Activated T-helper 1 cell treated with Interleukin-2 at 50 U/mL for 16 hours (primary cell): Measurements from ENCODE around the gene PRKN.
"Not testable (repeated sequence)": the region's sequence is repeated elsewhere in the genome, so short reads cannot be mapped to it uniquely, and the experiment has no call there.

Experiments used
- DNase-seq: peaks from one replicate; pipeline ENCODE4 v3.0.0-alpha.2; 2020; ENCODE audit warnings: low read depth

Gene PRKN

DNA sequence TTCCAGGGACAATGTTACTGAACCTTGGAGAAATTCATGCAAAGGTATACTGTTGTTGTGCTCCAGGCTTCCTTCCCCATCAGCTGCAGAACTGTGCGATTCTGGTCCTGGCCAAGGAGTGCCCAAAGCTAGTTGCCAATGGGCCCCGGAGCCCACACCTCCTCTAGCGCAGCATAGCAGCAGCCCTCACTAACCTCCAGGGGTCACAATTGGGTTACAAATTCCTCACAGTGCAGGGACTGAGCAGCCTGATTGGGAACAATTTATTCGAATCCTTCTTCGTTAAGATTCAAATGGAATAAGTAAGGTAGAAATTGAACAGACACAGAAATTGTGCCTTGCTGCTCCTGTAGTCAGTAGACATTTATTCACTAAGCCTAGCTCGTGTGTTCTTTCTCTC, 284.9 kb downstream of the PRKN start:
- no peak for DNase-seq

DNA sequence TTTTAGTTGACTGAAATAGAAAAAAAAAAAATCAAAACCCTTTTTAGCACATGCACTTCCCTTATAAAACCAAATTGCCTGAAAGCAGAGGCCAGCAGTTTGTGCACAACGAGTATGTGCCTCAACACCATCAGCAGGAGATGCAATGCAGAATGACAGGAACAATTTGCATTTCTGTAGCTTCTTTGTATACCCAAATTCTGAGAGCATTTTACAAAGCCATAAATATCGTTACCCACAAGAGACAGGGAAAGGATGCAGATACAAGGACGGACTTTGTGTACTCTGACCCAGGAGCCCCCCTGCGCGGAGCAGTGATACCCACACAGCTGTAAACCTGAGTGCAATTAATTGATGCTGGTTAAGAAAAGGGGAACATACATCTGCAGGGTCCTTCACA, 285.6 kb downstream of the PRKN start:
- no peak for DNase-seq

DNA sequence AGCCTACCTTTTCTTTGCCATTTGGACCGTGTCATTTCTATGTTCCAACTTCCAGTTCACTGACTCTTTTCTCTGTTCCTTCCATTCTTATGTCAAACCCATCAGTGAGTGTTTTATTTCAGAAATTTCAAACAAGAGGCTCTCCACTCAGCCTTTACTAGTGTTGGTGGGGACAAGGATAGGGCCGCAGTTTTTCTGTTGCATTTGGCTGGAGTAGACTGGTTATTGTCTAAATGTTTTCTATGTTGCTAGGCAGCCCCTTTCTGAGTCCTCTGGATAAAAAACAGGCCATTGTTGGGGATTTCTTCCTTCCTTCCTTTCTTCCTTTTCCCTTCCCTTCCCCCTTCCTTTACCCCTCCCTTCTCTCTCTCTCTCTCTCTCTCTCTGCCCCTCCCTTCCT, 288.6 kb downstream of the PRKN start:
- DNase-seq = no peak

DNA sequence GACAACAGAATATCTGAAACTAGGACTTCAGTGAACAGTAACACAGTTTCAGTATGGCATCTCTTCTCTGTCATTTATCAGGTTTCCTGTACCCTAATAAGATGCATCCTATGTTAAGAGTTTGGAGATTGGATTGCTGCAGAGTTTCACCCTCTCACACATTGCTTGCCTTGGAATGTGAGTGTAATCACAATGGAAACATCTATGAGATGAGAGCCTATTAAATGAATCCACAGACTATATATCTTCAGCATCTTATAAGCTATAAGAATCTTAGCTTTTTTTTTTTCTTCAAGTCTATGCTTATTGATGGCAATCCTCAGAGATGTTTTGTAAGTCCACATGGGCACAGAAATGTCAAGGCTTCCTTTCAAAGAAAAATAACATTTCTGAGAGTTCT, 292.5 kb downstream of the PRKN start:
- no peak for DNase-seq

DNA sequence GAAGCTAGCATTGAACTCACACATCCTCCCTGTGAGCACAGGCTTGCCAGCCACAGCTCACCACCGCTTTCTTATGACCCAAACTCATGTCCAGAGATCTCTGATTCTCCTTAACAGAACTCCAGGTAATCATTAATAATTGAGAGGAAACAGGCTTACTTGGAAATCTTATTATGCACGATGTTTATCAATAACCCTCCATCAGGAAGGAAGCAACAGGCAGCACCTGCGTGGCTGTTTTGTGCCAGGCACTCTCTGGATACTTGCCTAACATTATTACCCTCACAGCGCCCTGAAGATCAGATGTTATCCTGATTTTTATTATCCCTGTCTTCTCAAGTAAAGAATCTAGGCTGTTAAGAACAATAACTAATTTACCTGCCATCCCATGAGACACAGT, 306.6 kb downstream of the PRKN start:
- DNase-seq = no peak

DNA sequence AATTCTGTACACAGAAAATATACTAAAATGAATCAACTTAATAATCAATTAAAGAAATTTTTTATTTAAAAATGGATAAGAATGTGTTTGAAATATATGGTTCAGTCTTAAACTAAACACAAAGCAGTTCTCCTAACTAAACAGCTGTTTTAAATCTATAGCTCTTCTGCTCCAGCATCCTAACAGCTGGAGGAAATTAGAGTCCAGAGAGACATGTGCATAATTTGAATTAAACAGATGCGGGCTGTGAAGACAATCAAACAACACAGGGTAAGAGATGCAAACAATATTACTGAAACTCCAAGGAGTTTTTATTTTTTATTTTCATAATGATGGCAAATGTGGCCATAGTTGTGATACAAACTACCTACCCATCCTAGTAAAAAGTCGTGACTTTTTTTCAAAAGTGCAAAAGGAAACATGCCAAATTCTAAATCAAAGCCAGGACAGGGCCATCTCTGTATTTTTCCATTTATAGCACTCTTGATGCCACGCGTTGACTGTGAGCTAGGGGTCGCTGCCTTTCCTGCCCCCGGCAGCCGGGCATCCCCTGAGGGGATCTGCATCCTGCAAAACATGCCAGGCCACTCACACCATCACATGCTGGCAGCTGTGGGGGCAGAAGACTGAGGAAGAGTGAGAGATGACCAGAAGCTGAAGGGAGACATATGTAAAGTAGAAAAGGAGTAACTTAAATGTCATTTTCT, 310.6 kb downstream of the PRKN start:
- no peak for DNase-seq

DNA sequence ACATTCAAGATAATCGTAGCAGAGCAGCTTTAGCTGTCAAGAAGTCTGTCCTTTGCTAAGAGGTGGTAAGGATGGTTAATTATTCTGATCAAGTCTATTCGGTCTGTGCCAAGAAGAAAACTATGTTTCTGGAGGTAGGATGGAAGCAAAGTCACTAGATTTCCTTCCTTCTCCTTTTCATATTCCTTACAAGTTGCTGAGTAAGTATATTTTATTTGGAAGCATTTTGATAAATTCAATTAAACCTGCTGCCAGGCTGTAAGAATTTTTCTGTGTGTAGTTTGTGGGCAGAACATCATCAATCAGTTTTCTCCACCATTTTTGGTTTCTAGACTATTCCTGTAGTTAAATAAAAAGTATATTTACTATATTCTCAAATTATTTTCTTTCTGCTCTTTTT, 311.3 kb downstream of the PRKN start:
- DNase-seq = no peak

DNA sequence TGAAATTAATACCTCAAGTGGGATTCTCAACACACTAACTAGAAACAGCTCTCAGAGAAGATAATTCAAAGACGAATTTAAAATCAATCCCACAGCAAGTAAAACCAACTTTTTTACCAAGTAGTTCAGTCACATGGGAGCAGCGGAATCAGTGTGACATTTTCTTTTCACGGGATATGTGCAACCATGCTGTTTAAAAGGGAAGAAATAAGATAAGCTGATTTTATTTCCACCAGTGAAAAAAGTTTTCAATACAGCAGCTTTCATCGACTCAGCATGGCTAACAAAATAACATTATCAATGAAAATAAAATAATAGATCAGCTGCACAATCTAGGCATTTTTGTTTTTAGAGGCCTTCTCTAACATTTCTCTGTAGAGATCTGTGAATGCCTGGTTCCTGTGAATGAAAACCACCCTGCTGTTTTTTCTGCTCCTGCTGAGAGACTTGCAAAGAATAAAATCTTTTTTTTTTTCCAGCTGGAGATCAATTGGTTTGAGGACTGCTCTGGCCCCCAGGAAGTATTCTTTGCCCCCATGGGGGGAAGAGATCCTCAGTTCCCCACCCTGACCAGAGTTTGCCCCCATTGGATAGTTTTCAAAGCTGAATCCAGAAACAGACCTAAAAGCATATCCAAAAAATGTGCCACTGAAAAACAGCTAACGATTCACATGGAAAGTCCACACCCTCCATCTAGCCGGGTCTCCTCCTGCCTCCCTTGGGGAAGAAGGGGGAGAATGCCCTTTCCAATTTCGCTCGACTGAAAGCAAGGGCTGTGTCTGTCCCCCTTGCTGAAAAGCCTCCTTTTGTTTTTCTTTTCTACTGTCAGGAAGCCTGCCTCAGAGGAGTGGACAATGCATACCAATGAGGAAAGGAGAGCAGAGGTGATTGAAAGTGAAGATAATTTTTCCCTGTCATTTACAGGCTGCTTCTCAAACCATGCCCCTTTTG, 317.6 kb downstream of the PRKN start:
- DNase-seq = no peak

DNA sequence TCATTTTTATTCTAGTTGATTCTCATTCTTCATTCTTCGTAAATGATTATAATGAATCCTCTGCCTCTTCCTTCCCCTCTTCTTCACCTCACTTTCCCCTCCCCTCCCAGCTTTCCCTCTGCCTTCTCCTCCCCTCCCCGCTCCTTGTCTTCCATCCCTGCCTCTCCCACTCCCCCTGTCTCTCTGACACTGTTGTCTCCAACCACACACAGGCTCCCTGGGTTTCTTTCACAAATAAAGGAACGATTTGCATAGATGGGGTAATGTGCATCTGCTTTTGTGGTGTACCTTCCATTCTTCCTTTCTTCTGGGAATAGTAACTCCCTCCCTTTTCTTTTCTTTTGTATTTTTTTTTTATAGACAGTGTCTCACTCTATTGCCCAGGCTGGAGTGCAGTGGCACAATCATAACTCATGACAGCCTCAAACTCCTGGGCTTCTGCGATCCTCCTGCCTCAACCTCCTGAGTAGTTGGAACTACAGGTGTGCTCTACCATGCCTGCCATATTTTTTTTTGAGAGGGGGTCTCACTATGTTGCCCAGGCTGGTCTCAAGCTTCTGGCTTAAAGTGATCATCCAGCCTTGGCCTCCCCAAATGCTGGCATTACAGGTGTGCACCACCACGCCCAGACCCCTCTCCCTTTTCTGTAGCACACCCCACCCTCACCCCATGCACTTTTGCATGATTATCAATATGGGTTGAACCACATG, 318.6 kb downstream of the PRKN start:
- DNase-seq = no peak

DNA sequence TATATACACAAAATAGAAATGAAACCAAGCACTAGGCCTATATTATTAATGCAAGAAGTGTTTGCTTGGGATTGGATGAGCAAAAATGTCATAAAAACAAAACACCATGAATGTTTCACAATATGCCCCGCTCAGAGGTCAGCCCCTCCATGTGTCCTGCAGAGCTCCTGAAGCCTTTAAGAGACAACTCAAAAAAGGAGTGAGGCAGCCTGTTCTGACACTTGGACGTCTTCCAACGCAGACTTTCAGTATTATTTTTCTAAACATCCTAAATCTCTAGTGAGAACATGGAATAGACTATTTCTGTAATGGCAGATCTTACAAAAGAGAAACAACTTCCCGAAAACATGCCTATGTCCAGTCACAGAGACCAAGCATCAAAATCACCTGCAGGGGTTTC, 322.6 kb downstream of the PRKN start:
- DNase-seq = no peak

DNA sequence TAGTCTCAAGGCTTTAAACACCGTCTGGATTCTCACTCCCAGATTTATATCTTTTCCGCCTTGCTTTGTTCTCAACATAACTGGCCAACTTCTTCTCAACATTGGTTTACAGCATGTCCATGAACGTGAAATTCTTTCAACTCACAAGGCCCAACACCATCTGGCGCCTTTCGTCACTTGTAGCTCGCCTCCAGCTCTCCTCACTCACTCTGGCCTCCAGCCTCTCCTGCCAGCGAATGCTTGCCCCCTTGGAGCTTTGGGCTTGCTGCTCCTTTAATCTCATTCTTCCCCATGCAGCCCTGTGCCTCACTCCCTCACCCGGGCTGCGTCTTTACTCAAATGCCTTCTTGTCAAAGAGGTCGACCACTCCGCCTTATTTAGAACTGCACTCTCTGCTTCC, 324.5 kb downstream of the PRKN start:
- DNase-seq = no peak

DNA sequence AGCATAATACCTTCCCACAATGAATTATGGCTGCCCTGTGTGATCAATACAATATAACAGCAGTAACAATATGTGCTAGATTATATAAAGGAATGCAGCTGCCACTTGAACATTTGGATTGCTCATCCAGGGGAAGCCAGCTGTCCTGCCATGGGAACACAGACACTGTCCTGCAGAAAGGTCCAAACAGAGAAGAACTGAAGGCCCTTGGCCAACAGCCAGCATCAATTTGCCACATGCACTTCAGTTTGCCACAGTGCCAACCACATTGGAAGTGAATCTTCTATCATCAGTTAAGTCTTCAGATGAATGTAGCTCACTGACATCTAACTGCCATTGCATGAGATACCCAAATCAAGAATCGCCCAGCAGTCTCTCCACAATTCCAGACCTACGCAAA, 332.4 kb downstream of the PRKN start:
- no peak for DNase-seq

DNA sequence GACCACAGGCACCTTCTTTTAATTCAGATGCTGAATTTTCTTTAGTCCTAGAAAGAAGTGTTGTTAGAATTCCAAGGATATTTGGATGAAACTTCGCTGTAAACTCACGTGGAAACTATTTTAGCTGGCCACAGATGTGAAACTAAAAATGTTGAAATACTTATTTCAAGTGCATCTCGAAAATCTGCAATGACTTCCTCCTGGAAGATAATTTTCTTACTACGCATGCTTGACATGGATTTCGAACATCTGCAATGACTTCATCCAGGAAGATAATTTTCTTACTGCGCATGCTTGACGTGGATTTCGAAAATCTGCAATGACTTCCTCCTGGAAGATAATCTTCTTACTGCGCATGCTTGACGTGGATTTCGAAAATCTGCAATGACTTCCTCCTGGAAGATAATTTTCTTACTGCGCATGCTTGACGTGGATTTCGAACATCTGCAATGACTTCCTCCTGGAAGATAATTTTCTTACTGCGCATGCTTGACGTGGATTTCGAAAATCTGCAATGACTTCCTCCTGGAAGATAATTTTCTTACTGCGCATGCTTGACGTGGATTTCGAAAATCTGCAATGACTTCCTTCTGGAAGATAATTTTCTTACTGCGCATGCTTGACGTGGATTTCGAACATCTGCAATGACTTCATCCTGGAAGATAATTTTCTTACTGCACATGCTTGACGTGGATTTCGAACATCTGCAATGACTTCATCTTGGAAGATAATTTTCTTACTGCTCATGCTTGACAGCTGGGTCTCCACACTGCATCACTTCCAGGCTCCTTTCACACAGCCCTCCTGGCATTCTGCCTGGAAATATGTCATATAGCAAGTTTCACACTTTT, 336.4 kb downstream of the PRKN start:
- not testable (repeated sequence) for DNase-seq

DNA sequence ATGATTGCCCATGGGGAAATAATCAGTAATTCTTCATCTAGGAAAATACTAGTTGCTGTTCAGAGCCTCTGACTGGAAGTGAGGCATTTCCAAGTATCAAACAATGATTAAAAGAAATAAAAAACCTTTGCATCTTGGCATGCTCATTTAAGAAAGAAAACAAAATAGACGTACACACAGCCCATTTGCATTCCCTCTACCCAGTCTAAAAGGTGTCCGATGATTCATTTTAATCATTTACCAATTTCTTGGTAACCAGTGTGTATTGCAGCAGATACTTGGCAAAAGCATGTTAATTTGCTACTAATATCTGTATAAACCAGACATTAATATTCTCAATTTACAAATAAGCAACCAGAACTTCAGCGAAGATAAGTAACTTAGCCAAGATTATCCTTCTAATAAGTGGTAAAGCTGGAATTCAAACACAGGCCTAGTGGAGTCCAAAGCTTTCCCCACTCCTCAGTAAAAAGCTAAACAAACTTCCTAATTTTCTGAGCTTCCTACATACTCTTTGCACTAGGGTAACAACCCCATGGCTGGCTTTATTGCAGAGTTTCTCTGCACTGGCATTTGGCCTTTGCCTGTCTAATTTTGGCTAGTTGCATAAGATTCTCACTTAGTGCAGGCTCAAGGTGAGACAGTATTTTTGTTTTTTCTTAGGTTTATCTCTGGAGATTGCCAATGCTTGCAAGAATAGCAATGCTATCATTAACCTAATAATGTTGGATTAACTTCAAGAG, 338.1 kb downstream of the PRKN start:
- no peak for DNase-seq

DNA sequence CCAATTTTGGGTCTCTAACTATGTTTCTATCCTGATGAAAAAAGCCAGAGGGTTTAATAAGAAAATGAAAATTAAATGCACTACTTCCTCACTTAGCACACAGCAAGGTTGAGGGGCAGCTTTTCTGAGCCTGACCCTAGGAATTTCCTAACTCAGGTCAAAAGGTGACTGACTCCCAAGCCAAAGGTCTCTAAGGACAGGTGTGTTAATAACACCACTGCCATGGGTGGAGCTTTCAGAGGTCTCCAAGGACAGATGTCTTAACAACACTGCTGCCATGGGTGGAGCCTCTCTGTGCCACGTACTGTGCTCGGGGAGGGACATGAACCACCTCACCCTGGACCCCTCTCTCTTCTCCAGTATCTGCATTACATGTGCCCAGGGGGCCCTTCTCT, 339.2 kb downstream of the PRKN start:
- no peak for DNase-seq

DNA sequence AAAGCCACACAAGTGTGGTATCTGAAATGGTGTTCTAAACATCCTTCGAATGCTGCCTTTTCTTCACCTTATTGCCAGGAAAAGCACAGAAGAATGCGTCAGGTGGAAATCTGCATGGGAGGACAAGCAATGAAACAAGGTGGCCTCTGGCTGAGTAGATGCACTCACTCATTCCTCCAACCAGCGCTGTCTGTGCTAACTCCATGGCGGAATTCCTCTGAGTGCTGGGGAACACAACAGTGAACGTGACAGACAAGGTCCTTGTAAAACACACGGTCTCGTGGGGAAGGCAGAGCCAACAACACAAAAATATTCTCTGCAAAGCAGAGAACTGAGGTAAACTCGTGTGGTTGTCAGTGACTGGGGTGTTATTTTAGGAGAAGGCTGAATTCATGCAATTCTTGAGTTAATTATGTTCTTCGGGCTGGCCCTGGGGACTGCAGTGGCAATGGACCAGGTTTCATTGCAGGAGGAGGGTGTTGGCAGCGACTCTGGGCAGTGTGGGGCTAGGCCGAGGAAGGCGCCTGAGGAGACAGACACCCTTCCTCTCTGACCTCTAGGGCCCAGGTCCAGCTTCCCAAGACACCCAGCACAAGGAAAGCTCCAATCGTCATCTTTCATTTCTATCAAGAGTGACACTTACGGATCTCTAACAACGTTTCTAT, 339.7 kb downstream of the PRKN start:
- DNase-seq = no peak

DNA sequence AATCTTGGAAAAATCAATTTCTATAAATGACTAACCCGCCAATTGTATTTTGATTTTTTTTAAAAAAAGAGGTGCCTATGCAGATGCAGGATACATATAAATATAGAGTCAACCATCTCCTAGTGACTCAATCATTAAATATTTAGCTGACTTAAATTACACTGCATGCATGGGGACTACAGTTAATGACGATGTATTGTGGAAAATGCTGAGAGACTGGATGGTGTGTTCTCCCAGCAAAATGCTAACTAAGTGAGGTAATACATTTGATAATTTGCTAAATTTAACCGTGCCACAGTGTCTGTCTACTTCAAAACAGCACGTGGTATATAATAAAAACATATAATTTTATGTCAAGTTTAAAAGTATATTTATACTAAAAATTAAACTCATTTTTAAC, 341.6 kb downstream of the PRKN start:
- no peak for DNase-seq

DNA sequence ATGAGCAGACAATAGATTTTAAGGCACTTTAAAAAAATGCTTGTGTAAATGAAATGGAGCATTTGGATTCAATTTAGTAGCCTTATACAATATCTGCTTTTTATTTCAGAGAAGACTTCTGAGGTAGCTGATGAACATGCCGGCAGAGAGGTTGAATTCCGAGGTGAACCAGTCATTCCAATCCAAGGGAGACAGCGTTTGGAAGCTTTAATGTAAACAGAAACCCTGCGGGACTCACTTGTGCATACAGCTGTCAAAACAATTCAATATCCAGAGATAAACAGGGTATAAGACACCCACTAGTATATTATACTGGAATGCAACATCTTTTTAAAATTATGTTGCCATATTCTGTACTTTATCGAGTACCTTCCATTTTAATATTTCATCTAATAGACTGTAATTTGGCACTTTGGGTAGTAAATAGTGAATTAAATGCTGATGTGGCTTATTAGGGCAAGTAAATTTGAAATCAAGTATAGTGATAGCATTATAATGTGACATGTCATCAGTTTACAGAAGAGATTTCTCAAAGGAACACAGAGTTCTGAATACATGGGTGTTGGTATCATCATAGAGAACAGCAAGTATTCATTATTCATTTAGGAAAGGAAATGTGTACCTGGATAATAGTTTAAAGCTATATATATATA, 347.7 kb downstream of the PRKN start:
- DNase-seq = no peak

DNA sequence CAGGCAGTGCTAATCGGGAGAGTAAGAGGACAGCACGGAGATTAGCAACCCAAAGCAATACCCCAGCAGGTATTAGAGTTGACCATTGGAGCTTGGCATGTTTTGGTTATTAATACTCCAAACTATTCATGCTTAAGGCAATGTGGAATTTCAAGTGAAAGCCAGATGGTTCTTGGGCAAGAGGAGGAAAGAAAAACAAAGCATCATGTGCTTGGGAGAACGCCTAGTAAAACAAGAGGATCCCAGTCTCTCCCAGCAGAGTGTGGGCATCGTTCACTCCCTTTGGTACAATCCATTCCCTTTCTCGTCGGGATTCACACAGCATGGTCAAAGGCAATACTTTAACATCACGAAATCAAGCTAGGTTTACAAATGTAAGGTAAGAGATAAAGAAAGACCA, 349.8 kb downstream of the PRKN start:
- DNase-seq = no peak

DNA sequence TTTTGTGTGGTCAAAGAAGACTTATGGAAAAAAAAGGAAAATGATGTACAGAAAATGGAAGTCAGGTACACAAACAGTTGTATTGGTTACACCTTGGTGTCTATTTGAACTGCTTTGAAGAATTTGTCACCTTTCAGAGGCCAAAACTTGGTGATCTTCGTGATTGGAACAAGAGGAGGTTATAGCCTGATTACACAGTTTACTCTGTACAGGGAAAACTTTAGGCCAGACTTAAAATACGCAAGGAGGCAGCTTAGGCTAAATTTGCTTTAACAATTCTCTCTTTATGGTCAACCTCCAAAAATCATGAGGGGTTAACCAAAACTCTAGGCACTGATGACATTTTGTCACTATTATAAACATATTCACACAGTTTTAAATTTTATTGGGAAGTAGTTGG, 353.7 kb downstream of the PRKN start:
- DNase-seq = no peak
